Measurements from ENCODE around the gene CAPN5.

Gene CAPN5

DNA sequence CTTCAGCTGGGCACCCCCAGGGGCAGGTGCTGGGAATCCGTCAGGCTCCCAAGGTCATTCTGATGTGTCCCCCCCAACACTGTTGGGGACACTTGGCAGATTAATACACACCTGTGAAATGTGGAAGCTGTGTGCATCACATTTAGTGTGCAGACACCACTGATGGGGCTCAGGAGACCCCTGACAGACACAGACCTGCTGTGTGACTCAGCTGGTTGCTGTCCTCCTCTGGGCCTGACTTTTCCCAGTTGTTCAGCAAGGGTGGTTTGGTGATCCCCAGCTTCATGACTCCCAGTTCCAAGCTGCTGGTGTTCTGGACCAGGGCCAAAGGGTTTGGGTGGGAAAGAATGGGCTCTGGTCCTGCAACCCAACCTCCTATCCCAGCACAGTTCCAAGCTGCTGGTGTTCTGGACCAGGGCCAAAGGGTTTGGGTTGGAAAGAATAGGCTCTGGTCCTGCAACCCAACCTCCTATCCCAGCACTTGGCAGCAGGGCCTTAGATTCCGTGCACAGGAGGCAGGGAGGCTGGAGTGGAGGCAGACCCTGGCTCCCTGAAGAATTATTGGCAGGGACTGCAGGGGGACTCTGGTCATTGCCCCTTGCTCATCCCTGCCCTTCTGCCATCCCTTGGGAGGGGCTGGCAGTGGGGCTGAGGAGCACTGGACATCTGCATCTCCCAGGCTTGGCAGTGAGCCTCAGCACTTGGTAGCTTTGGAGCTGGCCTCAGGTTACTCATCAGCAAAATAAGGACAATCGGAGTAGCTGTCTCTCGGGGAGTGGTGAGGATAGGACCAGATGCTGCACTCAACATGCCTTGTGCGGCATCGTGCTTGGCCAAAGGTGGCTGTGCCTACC is 27.4 kb downstream of the CAPN5 start:
- Histone ChIP-seq H3K79me2 (ENCODE audit: control insufficient read depth, low read length) (no peaks in the 10 kb centered on the region), H3K4me1 (ENCODE audit: control insufficient read depth, low read length) (no peaks in the 10 kb centered on the region), H3K36me3 (ENCODE audit: control insufficient read depth, low read length) (no peaks in the 10 kb centered on the region), H3K9me3 (ENCODE audit: control insufficient read depth, insufficient read depth, low read length) (no peaks in the 10 kb centered on the region), H3K27me3 (ENCODE audit: control insufficient read depth, low read length) (no peaks in the 10 kb centered on the region), H4K20me1 (ENCODE audit: control insufficient read depth, insufficient read depth, low read depth, low read length) (no peaks in the 10 kb centered on the region), H3K27ac (ENCODE audit: low read depth, low read length) (no peak overlapping the region), H3K4me3 (ENCODE audit: low read length) (no peak overlapping the region), H3K9me2 (replicated peaks; ENCODE audit: control insufficient read depth, low read length) (no peaks in the 10 kb centered on the region), H3K4me2 (ENCODE audit: low read length) (no peak overlapping the region), H3F3A (ENCODE audit: control insufficient read depth, insufficient read depth) (no peaks in the 10 kb centered on the region)
- TF ChIP-seq, protein P1, sequence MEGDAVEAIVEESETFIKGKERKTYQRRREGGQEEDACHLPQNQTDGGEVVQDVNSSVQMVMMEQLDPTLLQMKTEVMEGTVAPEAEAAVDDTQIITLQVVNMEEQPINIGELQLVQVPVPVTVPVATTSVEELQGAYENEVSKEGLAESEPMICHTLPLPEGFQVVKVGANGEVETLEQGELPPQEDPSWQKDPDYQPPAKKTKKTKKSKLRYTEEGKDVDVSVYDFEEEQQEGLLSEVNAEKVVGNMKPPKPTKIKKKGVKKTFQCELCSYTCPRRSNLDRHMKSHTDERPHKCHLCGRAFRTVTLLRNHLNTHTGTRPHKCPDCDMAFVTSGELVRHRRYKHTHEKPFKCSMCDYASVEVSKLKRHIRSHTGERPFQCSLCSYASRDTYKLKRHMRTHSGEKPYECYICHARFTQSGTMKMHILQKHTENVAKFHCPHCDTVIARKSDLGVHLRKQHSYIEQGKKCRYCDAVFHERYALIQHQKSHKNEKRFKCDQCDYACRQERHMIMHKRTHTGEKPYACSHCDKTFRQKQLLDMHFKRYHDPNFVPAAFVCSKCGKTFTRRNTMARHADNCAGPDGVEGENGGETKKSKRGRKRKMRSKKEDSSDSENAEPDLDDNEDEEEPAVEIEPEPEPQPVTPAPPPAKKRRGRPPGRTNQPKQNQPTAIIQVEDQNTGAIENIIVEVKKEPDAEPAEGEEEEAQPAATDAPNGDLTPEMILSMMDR (IDR thresholded peaks at IDR 0.05; ENCODE audit: low read depth, low read length, poor library complexity, severe bottlenecking): no peak
- TF ChIP-seq EZH2phosphoT487 (IDR thresholded peaks at IDR 0.05; ENCODE audit: borderline replicate concordance, low read length): no peak

DNA sequence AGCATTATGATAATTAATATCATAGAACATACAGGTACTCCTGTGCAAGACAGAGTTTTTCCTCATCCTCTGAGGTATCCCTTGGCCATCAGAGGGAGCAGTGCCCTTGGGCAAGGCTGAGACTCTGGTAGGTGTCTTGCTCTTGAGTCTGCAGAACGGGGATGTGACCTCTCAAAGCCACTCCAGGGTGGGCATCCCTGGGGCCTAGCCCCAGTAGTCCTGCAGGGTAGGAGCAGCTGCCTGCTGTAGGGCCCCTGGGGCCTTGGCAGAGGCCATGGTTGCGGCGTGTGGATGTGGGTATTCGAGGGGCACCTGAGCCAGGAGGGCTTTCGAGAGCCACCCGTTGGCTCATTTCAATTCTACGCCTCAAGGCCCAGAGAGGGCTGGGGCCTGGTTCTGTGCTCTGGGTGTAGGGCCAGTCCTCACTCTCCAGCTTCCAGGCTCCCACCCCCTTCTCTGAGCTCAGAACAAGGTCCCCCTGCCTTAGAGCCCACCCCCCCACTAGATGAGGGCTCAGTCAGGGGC is 28.1 kb downstream of the CAPN5 start:
- no peaks in the 10 kb centered on the region for H3K4me1 ChIP-seq (ENCODE audit: control insufficient read depth, low read length)
- H3K27me3 ChIP-seq (ENCODE audit: control insufficient read depth, low read length): no peaks in the 10 kb centered on the region
- H3K9me3 ChIP-seq (ENCODE audit: control insufficient read depth, insufficient read depth, low read length): no peaks in the 10 kb centered on the region
- no peaks in the 10 kb centered on the region for H3K36me3 ChIP-seq (ENCODE audit: control insufficient read depth, low read length)
- H4K20me1 ChIP-seq (ENCODE audit: control insufficient read depth, insufficient read depth, low read depth, low read length): no peaks in the 10 kb centered on the region
- H3K27ac ChIP-seq (ENCODE audit: low read depth, low read length): no peak overlapping the region
- no peak overlapping the region for H3K4me2 ChIP-seq (ENCODE audit: low read length)
- no peaks in the 10 kb centered on the region for H3K9me2 ChIP-seq (replicated peaks; ENCODE audit: control insufficient read depth, low read length)
- no peak overlapping the region for H3K4me3 ChIP-seq (ENCODE audit: low read length)
- H3F3A ChIP-seq (ENCODE audit: control insufficient read depth, insufficient read depth): no peaks in the 10 kb centered on the region
- H3K79me2 ChIP-seq (ENCODE audit: control insufficient read depth, low read length): no peaks in the 10 kb centered on the region
- TF ChIP-seq, protein P1 (IDR thresholded peaks at IDR 0.05; ENCODE audit: low read depth, low read length, poor library complexity, severe bottlenecking): no peak
- no peak for TF ChIP-seq EZH2phosphoT487 (IDR thresholded peaks at IDR 0.05; ENCODE audit: borderline replicate concordance, low read length)

DNA sequence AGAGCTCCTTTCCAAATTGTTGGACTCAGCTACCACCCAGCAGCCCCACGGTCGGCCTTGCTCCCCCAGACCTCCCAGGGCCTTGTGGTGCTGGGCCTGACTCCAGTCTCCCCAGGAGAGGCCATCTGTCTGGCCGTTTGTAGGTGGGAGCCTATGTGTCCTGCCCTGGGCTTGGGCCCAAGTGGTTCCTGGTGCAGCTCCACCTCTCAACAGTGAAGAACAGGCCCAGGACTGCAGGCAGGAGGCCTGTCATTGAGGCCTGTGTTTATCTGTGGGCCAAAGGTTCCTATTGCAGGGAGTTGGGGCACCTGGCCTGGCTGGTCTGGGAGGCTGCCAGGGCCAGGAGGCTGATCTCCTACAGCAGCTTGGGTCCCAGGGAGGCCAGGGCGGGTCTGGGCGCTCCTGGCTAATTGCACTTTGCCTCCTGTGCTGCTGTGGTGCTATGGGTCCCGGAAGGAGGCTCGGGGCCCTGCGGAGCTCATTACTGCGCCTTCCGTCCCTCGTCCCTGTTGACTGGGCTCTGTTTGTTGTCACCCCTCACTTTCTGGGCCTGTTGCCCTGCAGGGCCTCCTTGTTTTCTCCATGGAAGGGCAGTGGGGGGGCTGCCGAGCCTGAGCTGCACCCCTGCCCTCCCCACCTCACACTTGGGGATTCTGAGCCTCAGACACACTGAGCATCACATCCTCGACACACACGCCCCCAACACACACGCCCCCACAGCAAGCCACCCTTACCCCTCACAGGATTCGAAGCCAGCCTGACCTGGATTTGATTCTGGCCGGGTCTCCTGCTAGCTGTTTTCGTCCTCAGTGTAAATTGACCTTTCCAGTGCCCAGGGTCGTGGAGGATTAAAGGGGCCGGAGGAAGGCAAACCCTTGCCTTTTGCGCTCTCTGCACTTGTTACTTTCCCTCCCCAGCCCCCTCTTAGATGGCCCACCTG is 29.1 kb downstream of the CAPN5 start:
- Histone ChIP-seq H4K20me1 (ENCODE audit: control insufficient read depth, insufficient read depth, low read depth, low read length) (no peaks in the 10 kb centered on the region), H3K4me2 (ENCODE audit: low read length) (no peak overlapping the region), H3K79me2 (ENCODE audit: control insufficient read depth, low read length) (no peaks in the 10 kb centered on the region), H3F3A (ENCODE audit: control insufficient read depth, insufficient read depth) (no peaks in the 10 kb centered on the region), H3K9me2 (replicated peaks; ENCODE audit: control insufficient read depth, low read length) (no peaks in the 10 kb centered on the region), H3K36me3 (ENCODE audit: control insufficient read depth, low read length) (no peaks in the 10 kb centered on the region), H3K4me3 (ENCODE audit: low read length) (no peak overlapping the region), H3K4me1 (ENCODE audit: control insufficient read depth, low read length) (no peaks in the 10 kb centered on the region), H3K27me3 (ENCODE audit: control insufficient read depth, low read length) (no peaks in the 10 kb centered on the region), H3K9me3 (ENCODE audit: control insufficient read depth, insufficient read depth, low read length) (no peaks in the 10 kb centered on the region), H3K27ac (ENCODE audit: low read depth, low read length) (no peak overlapping the region)
- TF ChIP-seq, protein P1 (IDR thresholded peaks at IDR 0.05; ENCODE audit: low read depth, low read length, poor library complexity, severe bottlenecking): no peak
- no peak for TF ChIP-seq EZH2phosphoT487 (IDR thresholded peaks at IDR 0.05; ENCODE audit: borderline replicate concordance, low read length)
